Measurements from ENCODE around the gene DNAJB13.

Gene DNAJB13

DNA sequence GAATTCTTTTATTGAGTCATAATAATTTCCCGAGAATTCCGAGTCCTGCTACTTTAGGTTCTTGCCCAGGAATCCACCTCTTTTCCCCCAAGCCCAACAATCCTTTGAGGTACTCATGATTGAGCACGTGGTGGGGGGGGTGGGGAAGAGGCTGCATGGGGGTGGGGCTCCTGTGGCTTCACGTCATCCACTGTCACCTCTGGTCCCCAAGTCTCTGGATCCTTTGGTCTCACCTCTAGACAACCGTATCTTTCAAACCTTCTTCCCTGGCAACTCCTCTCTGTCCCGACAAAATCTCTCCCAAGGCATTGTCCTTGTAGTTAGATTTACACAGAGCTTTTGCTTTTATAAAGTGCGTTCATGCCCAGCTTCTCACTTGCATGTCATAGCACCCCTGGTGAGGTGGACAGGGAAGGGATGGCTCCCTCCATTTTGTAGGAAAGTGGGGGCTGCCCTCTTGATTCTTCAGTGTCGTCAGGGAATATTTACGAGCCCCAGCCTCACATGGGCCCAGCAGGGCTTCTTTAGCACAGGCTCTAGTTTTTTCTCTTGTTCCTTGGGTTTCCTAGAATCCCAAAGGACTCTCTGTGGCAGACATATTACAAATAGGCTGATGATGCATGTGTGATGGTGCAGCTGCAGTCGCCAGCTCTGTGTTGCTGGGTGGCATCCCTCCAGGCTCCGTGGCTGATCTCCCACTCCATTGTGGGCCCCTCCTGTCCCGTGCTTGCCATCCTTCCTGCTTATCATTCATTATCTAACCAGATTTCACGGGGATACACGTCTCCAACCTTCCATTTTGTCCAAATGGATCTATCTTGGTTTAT is 49.7 kb downstream of the DNAJB13 start:
- no peak for DNase-seq (ENCODE audit: low spot score)

- DNase-seq (ENCODE audit: low spot score): no peak
Measured at GRCh38 chr11:74001822-74002286, 51.0 kb downstream of the DNAJB13 start.

DNA sequence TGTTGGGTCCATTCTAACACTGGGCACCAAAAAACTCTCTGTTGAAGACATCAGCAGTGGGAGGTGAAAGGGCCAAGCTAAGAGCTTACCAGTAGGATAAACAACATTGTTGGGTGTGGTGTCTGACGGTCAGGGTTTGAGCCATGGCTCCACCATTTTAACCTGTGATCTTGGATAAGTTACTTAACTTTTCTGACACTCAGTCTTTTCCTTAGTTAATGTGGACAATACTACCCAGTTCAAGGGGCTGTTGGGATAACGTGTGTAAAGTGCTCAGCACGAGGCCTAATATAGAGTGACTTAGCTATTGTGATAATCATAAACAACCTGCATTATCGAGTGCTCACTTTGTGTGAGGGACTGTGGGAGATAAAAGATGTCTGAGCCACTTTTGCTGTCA is 52.0 kb downstream of the DNAJB13 start:
- no peak for DNase-seq (ENCODE audit: low spot score)

DNA sequence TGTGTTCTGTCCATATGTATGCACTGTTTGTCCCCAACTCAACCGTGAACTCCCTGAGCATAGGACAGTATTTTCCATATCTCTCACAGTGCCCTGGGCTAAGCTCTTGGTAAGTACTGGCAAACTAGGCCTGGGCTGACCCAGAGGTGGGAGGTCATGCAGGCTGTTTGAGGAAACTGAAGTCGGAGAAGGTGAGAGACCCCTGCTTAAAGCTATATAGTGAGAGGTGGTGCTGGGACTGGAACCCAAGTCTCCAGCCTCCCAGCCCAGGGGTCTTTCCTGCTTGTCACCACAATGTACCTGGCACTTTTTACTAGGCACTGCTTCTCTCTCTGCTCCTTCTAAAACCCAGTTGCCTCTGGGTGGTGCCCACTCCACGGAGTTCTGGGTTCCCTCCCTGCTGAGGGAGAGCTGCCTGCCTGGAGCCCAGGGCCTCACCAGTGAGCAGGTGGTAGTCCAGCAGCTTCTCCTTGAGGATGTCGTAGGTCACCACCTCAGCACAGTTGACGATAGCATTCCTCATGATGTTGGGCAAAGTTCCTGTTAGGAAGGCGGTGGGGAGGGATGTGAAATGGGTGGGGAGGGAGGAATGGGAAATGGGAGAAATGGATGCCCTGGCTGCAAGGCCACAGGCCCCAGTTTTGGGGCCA is 53.3 kb downstream of the DNAJB13 start:
- no peak for DNase-seq (ENCODE audit: low spot score)

- no peak for DNase-seq (ENCODE audit: low spot score)
Measured at GRCh38 chr11:74004759-74005615, 54.2 kb downstream of the DNAJB13 start.

- no peak for DNase-seq (ENCODE audit: low spot score)
Measured at GRCh38 chr11:74005721-74006517, 55.1 kb downstream of the DNAJB13 start.

DNA sequence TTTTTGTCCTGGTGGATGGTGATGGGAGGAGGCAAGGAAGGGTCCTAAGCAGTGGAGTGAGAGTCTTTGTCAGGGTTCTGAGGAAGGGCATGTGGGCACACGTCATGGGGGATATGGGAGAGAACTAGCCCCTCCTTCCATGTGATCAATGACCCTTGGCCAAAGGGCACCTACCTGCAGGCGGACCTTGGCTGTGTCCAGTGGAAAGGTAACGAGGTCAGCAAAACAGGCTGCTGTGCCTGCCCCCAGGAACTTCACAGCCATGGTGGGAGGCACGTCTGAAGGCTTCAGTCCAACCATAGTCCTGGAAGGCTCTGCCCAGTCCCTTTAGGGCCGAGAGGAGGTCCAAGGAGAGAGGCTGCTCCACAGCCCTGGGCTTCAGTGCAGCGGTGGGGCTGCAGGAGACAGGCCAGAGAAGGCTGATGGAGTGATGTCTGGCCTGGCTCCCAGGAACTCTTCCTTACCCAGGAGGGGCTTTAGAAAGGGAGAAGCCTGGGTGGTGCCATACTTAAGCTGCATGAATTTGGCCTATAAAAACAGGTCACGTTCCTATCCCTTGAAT is 56.0 kb downstream of the DNAJB13 start:
- DNase-seq (ENCODE audit: low spot score): no peak

- no peak for DNase-seq (ENCODE audit: low spot score)
Measured at GRCh38 chr11:74007691-74008372, 57.0 kb downstream of the DNAJB13 start.

DNA sequence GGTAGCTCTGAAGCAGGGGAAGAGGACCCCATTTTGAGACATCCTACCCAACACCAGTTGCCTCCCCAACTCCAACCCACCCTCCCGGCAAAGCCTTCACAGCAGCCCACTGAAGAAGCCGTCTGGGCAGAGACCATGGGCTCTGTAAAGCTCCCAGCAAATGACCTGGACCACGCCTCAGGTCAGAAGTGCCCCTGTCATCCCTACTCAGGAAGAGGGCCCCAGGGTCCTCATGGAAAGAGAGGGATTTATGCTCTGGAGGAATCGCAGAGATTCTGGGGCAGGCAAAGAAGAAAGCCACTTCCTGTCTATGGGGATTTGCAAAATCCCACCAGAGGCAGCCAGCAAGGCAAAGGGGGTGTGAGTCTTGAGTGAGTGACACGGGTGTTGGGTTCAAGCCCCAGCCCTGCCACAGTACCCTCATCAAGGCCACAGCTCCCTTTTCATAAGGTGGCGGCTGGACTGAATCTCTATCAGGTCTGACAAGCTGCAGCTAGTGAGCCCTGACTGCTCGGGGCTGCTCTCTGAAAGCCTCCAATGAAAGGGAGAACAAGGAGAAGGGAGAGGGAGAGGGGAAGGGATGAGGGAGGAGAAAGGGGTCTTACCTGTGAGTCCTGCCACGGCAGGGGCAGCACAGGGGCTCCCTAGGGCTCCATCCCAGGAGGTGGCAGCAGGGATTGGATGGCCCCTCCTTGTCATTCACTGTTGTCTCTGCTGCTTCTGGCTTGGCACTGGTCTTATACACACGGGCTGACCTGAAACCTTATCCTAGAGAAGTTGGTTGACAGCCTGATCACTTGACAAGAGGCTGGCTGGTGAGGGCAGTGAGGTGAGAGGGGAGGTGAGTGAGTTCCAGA is 57.8 kb downstream of the DNAJB13 start, which contains the start of gene UCP3:
Gene UCP3 (minus strand): TSS at position 713 of the 857 bp plus-strand sequence. CDS start 2,043 bp downstream, outside the sequence.
- DNase-seq (ENCODE audit: low spot score): no peak

DNA sequence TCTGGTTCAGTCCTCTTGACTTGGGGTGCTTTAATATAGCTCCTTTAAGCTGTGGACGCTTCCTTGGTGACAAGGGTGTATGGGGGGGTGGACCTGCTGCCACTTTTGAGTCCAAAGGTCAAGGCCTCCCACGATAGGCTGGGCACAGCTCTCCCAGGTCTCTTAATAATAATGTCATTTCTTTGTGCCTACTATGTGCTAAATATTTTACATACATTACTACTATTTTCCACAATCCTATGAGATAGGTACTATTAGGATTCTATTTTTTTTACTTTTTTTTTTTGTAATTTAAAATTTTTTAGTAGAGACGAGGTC is 58.4 kb downstream of the DNAJB13 start:
- DNase-seq (ENCODE audit: low spot score): no peak

GRCh38 chr11:74009675-74010305 is 59.0 kb downstream of the DNAJB13 start:
- DNase-seq (ENCODE audit: low spot score): no peak

DNA sequence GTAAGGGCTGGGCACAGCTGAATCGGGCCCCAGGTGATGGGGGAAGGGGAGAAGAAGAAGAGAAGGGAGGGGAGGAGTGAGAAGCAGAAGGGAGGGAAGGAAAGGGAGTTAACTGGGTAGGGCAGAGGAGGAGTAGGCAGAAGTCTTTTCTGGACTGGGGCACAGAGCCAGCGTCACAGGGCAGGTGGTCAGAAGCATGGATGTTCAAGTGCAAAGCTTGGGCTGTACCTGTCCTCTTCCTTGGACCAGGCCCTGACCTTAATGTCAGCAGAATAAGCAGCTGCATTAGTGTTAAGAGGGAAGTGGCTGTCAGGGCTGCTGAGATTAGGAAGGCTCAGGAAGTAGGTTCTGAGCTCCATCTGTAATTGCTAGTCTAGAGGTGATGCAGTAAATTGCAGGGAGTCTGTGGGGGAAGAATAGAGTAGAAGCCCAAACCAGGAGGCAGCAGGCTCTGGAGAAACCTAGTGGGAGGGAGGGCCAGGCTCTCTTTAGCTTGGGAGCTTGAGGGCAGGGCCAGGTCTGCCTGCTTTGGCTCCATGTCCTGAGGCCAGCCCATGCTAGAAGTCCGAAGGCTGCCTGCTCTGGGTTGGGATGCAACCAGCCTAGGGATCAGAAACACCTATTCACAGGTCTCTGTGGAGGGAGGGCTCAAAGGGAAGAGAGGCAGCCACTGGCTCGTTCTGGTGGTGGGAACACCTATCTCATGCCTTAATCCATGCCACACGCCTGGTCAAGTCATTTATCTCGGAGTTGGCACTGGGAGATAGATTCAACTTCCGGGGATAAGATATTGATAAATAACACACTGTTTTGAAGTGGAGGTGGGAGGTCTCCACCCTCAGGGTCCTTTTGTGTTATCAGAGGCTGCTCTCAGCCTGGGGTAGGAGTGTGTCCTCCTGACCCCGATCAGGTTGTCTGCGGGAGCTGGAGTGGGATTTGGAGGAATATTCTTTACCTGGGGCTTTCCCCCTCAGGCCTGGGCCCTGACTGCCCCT is 59.8 kb downstream of the DNAJB13 start:
- DNase-seq (ENCODE audit: low spot score): no peak

DNA sequence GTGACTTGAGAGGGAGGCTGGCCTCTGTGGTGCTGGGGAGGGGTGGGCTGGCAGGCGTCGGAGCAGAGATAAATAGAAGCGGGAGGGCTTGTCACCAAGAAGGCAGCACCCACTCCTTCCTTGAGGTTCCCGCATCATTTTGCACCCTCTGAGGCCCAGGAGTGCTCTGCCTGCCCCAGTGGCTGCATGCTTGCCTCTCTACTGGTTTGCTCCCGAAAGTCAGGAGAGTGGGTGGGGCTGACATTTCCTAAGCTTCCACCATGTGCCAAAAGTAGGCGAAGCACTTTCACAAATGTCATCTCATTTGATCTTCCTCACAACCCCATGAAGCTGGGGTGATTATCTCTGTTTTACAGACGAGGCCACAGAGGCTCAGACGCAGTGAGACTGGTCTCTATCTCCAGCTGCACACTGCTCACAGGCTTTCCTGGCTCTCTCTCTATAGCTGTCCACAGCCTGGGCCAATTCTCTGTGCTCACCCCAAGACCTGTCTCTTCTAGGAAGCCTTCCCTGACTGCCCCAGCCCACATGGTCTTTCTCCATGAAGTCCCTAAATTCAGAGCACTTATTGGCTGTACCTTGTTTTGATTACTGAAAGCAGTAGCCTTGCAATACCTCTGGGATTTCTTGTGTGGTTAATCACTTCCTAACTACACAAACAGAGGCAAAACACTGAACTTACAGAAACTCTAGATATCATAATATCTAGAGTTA is 60.7 kb downstream of the DNAJB13 start:
- DNase-seq (ENCODE audit: low spot score): no peak

- no peak for DNase-seq (ENCODE audit: low spot score)
Measured at GRCh38 chr11:74012074-74012809, 61.4 kb downstream of the DNAJB13 start.

DNA sequence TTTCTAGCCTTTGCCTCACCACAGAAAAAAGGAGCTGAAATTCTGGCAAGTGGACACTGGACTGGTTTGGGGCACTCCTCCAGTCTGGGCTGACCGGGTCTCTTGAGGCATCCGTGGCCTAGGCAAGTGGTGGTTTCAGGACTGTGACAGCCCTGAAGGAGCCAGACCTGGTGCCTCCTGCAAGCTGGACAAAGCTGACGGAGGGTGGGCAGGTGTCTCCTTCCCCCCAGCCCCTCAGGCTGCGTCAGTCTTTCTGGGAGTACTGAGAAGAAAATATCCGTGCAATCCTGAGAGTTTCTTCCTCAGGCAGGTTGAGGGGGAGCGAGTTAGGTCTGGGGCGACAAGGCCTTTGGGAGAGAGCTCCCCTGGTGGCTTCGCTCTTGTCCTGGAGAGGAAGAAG is 62.3 kb downstream of the DNAJB13 start:
- DNase-seq (ENCODE audit: low spot score): no peak

DNA sequence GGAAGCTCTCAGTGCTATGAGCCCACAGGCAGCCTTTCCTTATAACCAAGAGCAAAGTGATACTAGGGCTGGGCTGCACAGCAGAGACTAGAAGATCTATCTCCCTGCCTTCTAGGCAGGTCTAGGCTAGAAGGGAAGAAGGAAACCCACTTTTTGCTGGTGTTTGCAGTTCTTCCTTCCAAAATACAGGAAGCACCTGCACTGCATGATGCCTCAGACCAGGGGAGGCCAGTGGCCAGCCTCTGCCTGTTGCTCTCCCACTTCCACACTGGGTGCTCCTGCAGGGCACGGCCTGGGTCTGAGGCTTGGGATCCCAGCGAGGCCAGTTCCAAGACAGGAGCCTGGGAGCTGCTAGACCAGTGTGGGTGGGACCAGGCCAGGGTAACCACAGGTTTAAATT is 64.1 kb downstream of the DNAJB13 start:
- no peak for DNase-seq (ENCODE audit: low spot score)

Data from kidney tubule cell (primary cell).